B cell (primary cell): ENCODE results near the gene STAG1.

Source experiments
- EZH2 ChIP-seq: IDR thresholded peaks from 2 replicates; pipeline ENCODE4 v1.6.1; 2012; ENCODE audit warnings: borderline replicate concordance, low read depth, mild to moderate bottlenecking, moderate library complexity, low read length; ENCODE audit not compliant: insufficient read depth, poor library complexity, severe bottlenecking
- TF ChIP-seq, protein P1 (sequence below): fragments of 200-600 bp; IDR thresholded peaks from one replicate; pipeline ENCODE4 v1.8.0; 2022; ENCODE audit warnings: antibody characterized with exemption, mild to moderate bottlenecking

- TF ChIP-seq EZH2, result no peak
- TF ChIP-seq, protein P1, sequence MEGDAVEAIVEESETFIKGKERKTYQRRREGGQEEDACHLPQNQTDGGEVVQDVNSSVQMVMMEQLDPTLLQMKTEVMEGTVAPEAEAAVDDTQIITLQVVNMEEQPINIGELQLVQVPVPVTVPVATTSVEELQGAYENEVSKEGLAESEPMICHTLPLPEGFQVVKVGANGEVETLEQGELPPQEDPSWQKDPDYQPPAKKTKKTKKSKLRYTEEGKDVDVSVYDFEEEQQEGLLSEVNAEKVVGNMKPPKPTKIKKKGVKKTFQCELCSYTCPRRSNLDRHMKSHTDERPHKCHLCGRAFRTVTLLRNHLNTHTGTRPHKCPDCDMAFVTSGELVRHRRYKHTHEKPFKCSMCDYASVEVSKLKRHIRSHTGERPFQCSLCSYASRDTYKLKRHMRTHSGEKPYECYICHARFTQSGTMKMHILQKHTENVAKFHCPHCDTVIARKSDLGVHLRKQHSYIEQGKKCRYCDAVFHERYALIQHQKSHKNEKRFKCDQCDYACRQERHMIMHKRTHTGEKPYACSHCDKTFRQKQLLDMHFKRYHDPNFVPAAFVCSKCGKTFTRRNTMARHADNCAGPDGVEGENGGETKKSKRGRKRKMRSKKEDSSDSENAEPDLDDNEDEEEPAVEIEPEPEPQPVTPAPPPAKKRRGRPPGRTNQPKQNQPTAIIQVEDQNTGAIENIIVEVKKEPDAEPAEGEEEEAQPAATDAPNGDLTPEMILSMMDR, result no peak
Measured at GRCh38 chr3:136350132-136350531, 402.0 kb downstream of the STAG1 start.
